Kidney glomerular epithelial cell (primary cell): ENCODE data around the gene ATL2.
A peak's percentile ranks its signal among the peaks of the same experiment; 100 is the strongest.
"Not testable (repeated sequence)": the region's sequence is repeated elsewhere in the genome, so short reads cannot be mapped to it uniquely, and the experiment has no call there.

Experiments used
- DNase-seq: peaks from one replicate; lab custom pipeline; 2025; lab: John Stamatoyannopoulos, UW

The ATL2 gene

GRCh38 chr2:38274286-38275276 lies 102.5 kb downstream of the ATL2 start:
- peak; percentile 75 for DNase-seq

GRCh38 chr2:38271697-38272096 lies 105.4 kb downstream of the ATL2 start:
- DNase-seq: no peak

- no peak for DNase-seq
Measured at GRCh38 chr2:38269421-38269820, 107.7 kb downstream of the ATL2 start.

- no peak for DNase-seq
Measured at GRCh38 chr2:38268691-38269327, 108.3 kb downstream of the ATL2 start.

GRCh38 chr2:38268001-38268400 lies 109.1 kb downstream of the ATL2 start:
- DNase-seq: no peak

GRCh38 chr2:38267270-38267925 lies 109.7 kb downstream of the ATL2 start:
- no peak for DNase-seq

GRCh38 chr2:38266382-38267061 lies 110.6 kb downstream of the ATL2 start:
- no peak for DNase-seq

GRCh38 chr2:38265461-38265860 lies 111.6 kb downstream of the ATL2 start:
- no peak for DNase-seq

- no peak for DNase-seq
Measured at GRCh38 chr2:38264396-38265221, 112.5 kb downstream of the ATL2 start.

GRCh38 chr2:38263293-38263692 lies 113.8 kb downstream of the ATL2 start:
- DNase-seq: no peak

- DNase-seq: no peak
Measured at GRCh38 chr2:38262069-38262871, 114.8 kb downstream of the ATL2 start.

- no peak for DNase-seq
Measured at GRCh38 chr2:38261569-38262068, 115.5 kb downstream of the ATL2 start.

GRCh38 chr2:38260972-38261371 lies 116.1 kb downstream of the ATL2 start:
- no peak for DNase-seq

- no peak for DNase-seq
Measured at GRCh38 chr2:38260469-38260868, 116.6 kb downstream of the ATL2 start.

- DNase-seq: no peak
Measured at GRCh38 chr2:38259311-38259710, 117.8 kb downstream of the ATL2 start.

- DNase-seq: not testable (repeated sequence)
Measured at GRCh38 chr2:38257680-38258079, 119.4 kb downstream of the ATL2 start.

GRCh38 chr2:38256610-38257009 lies 120.5 kb downstream of the ATL2 start:
- DNase-seq: no peak

GRCh38 chr2:38255211-38255610 lies 121.9 kb downstream of the ATL2 start:
- DNase-seq: no peak

GRCh38 chr2:38254796-38255195 lies 122.3 kb downstream of the ATL2 start:
- peak; percentile 53 for DNase-seq

- no peak for DNase-seq
Measured at GRCh38 chr2:38251940-38252339, 125.1 kb downstream of the ATL2 start.
